Spleen (tissue), 11 donors: ENCODE results near the gene TRIM38. TPM values are rescaled to one million over a fixed set of nuclear protein-coding genes. Genes with fewer than 3 reads are reported as not detected.

Experiments used
- DNase-seq: peaks from one replicate; pipeline ENCODE4 v3.0.0-alpha.2; 2020
- H3K27ac ChIP-seq, 8 donors: fragments of 200-600 bp; sonication (generic) in 7 of 8; 1 replicate in 4 of 8; 2 replicates in 4 of 8; pipeline versions ENCODE4 v1.5.0 to v1.8.0; 2016 to 2021; ENCODE audit warnings: inconsistent platforms in 4 of 8, mild to moderate bottlenecking in 4 of 8, moderate library complexity in 1 of 8
- H3K27me3 ChIP-seq, 7 donors: fragments of 200-600 bp; sonication (generic) in 6 of 7; replicated peaks in 1 of 7; 1 replicate in 4 of 7; 2 replicates in 3 of 7; pipeline versions ENCODE4 v1.5.0 to v1.8.0; 2016 to 2021; ENCODE audit warnings: inconsistent platforms in 3 of 7, mild to moderate bottlenecking in 1 of 7
- H3K36me3 ChIP-seq, 6 donors: fragments of 200-600 bp; sonication (generic) in 5 of 6; 1 replicate in 4 of 6; 2 replicates in 2 of 6; pipeline versions ENCODE4 v1.5.0 to v1.8.0; 2016 to 2021; ENCODE audit warnings: inconsistent platforms in 2 of 6
- H3K4me1 ChIP-seq, 6 donors: fragments of 200-600 bp; sonication (generic) in 5 of 6; 1 replicate in 3 of 6; 2 replicates in 3 of 6; pipeline versions ENCODE4 v1.5.0 to v1.8.0; 2016 to 2021; ENCODE audit warnings: inconsistent platforms in 3 of 6
- H3K4me3 ChIP-seq, 8 donors: fragments of 200-600 bp; sonication (generic) in 7 of 8; 1 replicate in 4 of 8; 2 replicates in 4 of 8; pipeline versions ENCODE4 v1.5.0 to v1.8.0; 2016 to 2021; ENCODE audit warnings: inconsistent platforms in 4 of 8, mild to moderate bottlenecking in 4 of 8, moderate library complexity in 2 of 8
- H3K9me3 ChIP-seq, 8 donors: fragments of 200-600 bp; sonication (generic) in 7 of 8; 1 replicate in 4 of 8; 2 replicates in 4 of 8; pipeline versions ENCODE4 v1.5.0 to v1.8.0; 2016 to 2021; ENCODE audit warnings: inconsistent platforms in 4 of 8
- POLR2A ChIP-seq, 3 donors: fragments of 450-650 bp; IDR thresholded peaks; one replicate each; pipeline ENCODE4 v1.5.1; 2017; ENCODE audit warnings: antibody characterized with exemption in 3 of 3, mild to moderate bottlenecking in 1 of 3
- POLR2AphosphoS5 ChIP-seq, 3 donors: sonication (generic); formaldehyde crosslinking; IDR thresholded peaks; one replicate each; pipeline ENCODE4 v1.5.1; 2017; ENCODE audit warnings: antibody characterized with exemption in 3 of 3
- WGBS, 5 donors: extraction: QIAGEN DNeasy Blood & Tissue Kit in 3 of 5; methylation state at CpG; one replicate each; pipeline versions ENCODE4 v1.1.5 to v1.1.7; 2013 to 2018; 5-methylcytosine and 5-hydroxymethylcytosine counted together
- intact Hi-C: fragments of 100-400 bp; cut with DNase I; formaldehyde crosslinking; loops from one replicate; pipeline ENCODE4 v1.15.0; 2023; ENCODE audit warnings: low total_unique reads
- polyA plus RNA-seq, 3 donors: library from polyadenylated mRNA; stranded (reverse); fragments of 200-250 nt; gene quantifications; one replicate each; pipeline ENCODE4 v1.2.1, GENCODE V29; 2013
- total RNA-seq, 7 donors: library from RNA; depleted of rRNA in 3 of 7; stranded (reverse); fragments of >200 nt in 3 of 7; fragmentation: NEBNext Ultra II Directional in 4 of 7; extraction: Animal tissue kit (Norgen Biotek cat#: 25700) in 4 of 7; gene quantifications; one replicate each; pipeline versions ENCODE4 v1.1.0 to v1.2.1, GENCODE V29; 2016 to 2021
- TF ChIP-seq, protein P1 (sequence below), 11 experiments: fragments of 200-600 bp in 7 of 11; fragments of 450-650 bp in 4 of 11; sonication (generic) in 4 of 11; IDR thresholded peaks in 8 of 11; conservative IDR thresholded peaks in 3 of 11; 1 replicate in 7 of 11; 2 replicates in 4 of 11; pipeline versions ENCODE4 v1.4.0 to v1.8.0; 2016 to 2021; ENCODE audit warnings: antibody characterized with exemption in 11 of 11, inconsistent platforms in 4 of 11, mild to moderate bottlenecking in 1 of 11
- donor health status: healthy with polysubstance abuse.
- donor health status: DM: no; HTN: no; CAD: no; lungs with moderate emphysema.
- donor health status: DM: no; HTN: no; CAD: no.
- donor health status: Bipolar disorder and iron deficiency.
- donor health status: healthy.
- donor health status: DM: no; HTN: no; CAD: no.
- donor health status: DM: yes; HTN: yes; CAD: no.

The TRIM38 gene
- total and polyA plus RNA-seq, 10 donors = 8.0 to 34.4 (median 28.1) TPM

- H3K27me3 ChIP-seq = no peaks in the 10 kb centered on the region
- TF ChIP-seq POLR2AphosphoS5 (IDR thresholded peaks at IDR 0.05) = no peak
- no peak for TF ChIP-seq POLR2A (IDR thresholded peaks at IDR 0.05)
- TF ChIP-seq, protein P1, sequence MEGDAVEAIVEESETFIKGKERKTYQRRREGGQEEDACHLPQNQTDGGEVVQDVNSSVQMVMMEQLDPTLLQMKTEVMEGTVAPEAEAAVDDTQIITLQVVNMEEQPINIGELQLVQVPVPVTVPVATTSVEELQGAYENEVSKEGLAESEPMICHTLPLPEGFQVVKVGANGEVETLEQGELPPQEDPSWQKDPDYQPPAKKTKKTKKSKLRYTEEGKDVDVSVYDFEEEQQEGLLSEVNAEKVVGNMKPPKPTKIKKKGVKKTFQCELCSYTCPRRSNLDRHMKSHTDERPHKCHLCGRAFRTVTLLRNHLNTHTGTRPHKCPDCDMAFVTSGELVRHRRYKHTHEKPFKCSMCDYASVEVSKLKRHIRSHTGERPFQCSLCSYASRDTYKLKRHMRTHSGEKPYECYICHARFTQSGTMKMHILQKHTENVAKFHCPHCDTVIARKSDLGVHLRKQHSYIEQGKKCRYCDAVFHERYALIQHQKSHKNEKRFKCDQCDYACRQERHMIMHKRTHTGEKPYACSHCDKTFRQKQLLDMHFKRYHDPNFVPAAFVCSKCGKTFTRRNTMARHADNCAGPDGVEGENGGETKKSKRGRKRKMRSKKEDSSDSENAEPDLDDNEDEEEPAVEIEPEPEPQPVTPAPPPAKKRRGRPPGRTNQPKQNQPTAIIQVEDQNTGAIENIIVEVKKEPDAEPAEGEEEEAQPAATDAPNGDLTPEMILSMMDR (IDR thresholded peaks at IDR 0.05 in 8 of 11, conservative IDR thresholded peaks at IDR 0.05 in 3 of 11) = no peak
- H3K27ac ChIP-seq = peak overlapping the region in 6 of 8 donors; percentile 96 to 99 (median 98)
- WGBS, 5 donors = 93 to 96% (median 95%) methylated on average over 6 of the region's 6 CpGs
- H3K9me3 ChIP-seq = no peaks in the 10 kb centered on the region
- intact Hi-C loops = no loop called here
- DNase-seq = no peak
- H3K4me1 ChIP-seq = peaks cover 15 to 59% (median 37%) of the 10 kb centered on the region in 6 donors
- H3K36me3 ChIP-seq = no peaks in the 10 kb centered on the region
- no peak overlapping the region for H3K4me3 ChIP-seq
Measured at GRCh38 chr6:26028212-26028745, 65.7 kb downstream of the TRIM38 start.

GRCh38 chr6:26028746-26029569, 66.4 kb downstream of the TRIM38 start:
- Histone ChIP-seq H3K27me3 (no peaks in the 10 kb centered on the region), H3K9me3 (no peaks in the 10 kb centered on the region), H3K4me1 (peaks cover 15 to 62% (median 39%) of the 10 kb centered on the region in 6 donors), H3K4me3 (no peak overlapping the region), H3K27ac (no peak overlapping the region), H3K36me3 (no peaks in the 10 kb centered on the region)
- intact Hi-C loops = no loop called here
- WGBS, 5 donors = 84 to 91% (median 90%) methylated on average over 10 of the region's 10 CpGs
- TF ChIP-seq, protein P1 (IDR thresholded peaks at IDR 0.05 in 8 of 11, conservative IDR thresholded peaks at IDR 0.05 in 3 of 11) = no peak
- TF ChIP-seq POLR2AphosphoS5 (IDR thresholded peaks at IDR 0.05) (no peak), POLR2A (IDR thresholded peaks at IDR 0.05) (no peak)
- DNase-seq = no peak

DNA sequence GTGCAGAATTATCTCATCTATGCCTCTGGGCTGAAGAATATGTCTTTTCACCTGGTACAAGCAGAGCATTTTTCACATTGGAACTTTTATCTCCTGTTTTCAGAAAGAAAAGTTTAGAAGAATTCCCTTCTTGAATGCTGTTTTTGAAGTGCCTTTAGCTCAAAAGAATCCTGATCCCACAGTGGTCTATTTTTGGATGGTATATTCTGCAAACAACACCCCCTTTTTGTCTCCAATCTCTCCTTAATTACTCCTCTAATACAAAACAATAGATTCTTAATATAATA, 66.9 kb downstream of the TRIM38 start:
- no peaks in the 10 kb centered on the region for H3K27me3 ChIP-seq
- H3K4me1 ChIP-seq = peaks cover 15 to 68% (median 43%) of the 10 kb centered on the region in 6 donors
- TF ChIP-seq, protein P1 (IDR thresholded peaks at IDR 0.05 in 8 of 11, conservative IDR thresholded peaks at IDR 0.05 in 3 of 11) = no peak
- TF ChIP-seq POLR2A (IDR thresholded peaks at IDR 0.05) (no peak), POLR2AphosphoS5 (IDR thresholded peaks at IDR 0.05) (no peak)
- DNase-seq = no peak
- no peak overlapping the region for H3K27ac ChIP-seq
- no peaks in the 10 kb centered on the region for H3K9me3 ChIP-seq
- H3K4me3 ChIP-seq = no peak overlapping the region
- intact Hi-C loops = no loop called here
- no peaks in the 10 kb centered on the region for H3K36me3 ChIP-seq

GRCh38 chr6:26029857-26030653, 67.5 kb downstream of the TRIM38 start:
- Histone ChIP-seq H3K27me3 (no peaks in the 10 kb centered on the region), H3K9me3 (no peaks in the 10 kb centered on the region), H3K4me1 (peaks cover 15 to 72% (median 44%) of the 10 kb centered on the region in 6 donors), H3K27ac (no peak overlapping the region), H3K4me3 (no peak overlapping the region), H3K36me3 (no peaks in the 10 kb centered on the region)
- TF ChIP-seq POLR2AphosphoS5 (IDR thresholded peaks at IDR 0.05) (no peak), POLR2A (IDR thresholded peaks at IDR 0.05) (no peak)
- TF ChIP-seq, protein P1 (IDR thresholded peaks at IDR 0.05 in 8 of 11, conservative IDR thresholded peaks at IDR 0.05 in 3 of 11) = no peak
- no peak for DNase-seq
- 78 to 84% (median 82%) methylated on average over 7 of the region's 7 CpGs for WGBS, 5 donors
- intact Hi-C loops = no loop called here
